Measurements from ENCODE around the gene DIAPH1.

DNA sequence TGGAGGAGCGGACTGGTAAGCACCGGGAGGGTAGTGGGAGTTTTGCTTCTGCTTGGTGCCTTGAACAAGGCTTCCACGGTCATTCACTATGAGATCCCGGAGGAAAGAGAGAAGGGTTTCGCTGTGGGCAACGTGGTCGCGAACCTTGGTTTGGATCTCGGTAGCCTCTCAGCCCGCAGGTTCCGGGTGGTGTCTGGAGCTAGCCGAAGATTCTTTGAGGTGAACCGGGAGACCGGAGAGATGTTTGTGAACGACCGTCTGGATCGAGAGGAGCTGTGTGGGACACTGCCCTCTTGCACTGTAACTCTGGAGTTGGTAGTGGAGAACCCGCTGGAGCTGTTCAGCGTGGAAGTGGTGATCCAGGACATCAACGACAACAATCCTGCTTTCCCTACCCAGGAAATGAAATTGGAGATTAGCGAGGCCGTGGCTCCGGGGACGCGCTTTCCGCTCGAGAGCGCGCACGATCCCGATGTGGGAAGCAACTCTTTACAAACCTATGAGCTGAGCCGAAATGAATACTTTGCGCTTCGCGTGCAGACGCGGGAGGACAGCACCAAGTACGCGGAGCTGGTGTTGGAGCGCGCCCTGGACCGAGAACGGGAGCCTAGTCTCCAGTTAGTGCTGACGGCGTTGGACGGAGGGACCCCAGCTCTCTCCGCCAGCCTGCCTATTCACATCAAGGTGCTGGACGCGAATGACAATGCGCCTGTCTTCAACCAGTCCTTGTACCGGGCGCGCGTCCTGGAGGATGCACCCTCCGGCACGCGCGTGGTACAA lies 142.5 kb downstream of the DIAPH1 start:
- TF ChIP-seq, protein P1, sequence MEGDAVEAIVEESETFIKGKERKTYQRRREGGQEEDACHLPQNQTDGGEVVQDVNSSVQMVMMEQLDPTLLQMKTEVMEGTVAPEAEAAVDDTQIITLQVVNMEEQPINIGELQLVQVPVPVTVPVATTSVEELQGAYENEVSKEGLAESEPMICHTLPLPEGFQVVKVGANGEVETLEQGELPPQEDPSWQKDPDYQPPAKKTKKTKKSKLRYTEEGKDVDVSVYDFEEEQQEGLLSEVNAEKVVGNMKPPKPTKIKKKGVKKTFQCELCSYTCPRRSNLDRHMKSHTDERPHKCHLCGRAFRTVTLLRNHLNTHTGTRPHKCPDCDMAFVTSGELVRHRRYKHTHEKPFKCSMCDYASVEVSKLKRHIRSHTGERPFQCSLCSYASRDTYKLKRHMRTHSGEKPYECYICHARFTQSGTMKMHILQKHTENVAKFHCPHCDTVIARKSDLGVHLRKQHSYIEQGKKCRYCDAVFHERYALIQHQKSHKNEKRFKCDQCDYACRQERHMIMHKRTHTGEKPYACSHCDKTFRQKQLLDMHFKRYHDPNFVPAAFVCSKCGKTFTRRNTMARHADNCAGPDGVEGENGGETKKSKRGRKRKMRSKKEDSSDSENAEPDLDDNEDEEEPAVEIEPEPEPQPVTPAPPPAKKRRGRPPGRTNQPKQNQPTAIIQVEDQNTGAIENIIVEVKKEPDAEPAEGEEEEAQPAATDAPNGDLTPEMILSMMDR (IDR thresholded peaks at IDR 0.05) = no peak
- no peak for TF ChIP-seq POLR2A (IDR thresholded peaks at IDR 0.05)
